ENCODE data around the gene AJAP1. TPM values are rescaled to one million over a fixed set of nuclear protein-coding genes. Genes with fewer than 3 reads are reported as not detected.

AJAP1 gene
- total RNA-seq, 1 donor from 2014 or later: 6.9 TPM

GRCh38 chr1:4700801-4701200 lies 46.4 kb downstream of the AJAP1 start:
- no peaks in the 10 kb centered on the region for H3K4me1 ChIP-seq
- no peaks in the 10 kb centered on the region for H3K36me3 ChIP-seq
- H3K4me3 ChIP-seq: no peak overlapping the region
- H3K27me3 ChIP-seq: no peaks in the 10 kb centered on the region
- H3K9me3 ChIP-seq: no peaks in the 10 kb centered on the region
- no peak overlapping the region for H3K27ac ChIP-seq
- no peak for TF ChIP-seq CTCF (IDR thresholded peaks at IDR 0.05)
- DNase-seq (ENCODE audit: low spot score in 2 of 2): no peak
- intact Hi-C loops (cut with DNase I): no loop called here

- DNase-seq (ENCODE audit: low spot score in 2 of 2): no peak
- Histone ChIP-seq H3K4me3 (no peak overlapping the region), H3K27me3 (no peaks in the 10 kb centered on the region), H3K4me1 (no peaks in the 10 kb centered on the region), H3K36me3 (no peaks in the 10 kb centered on the region), H3K27ac (no peak overlapping the region), H3K9me3 (no peaks in the 10 kb centered on the region)
- TF ChIP-seq CTCF (IDR thresholded peaks at IDR 0.05): no peak
- intact Hi-C loops (cut with DNase I): no loop called here
These were observed 46.9 kb downstream of the AJAP1 start for GRCh38 chr1:4701276-4701675.

GRCh38 chr1:4702464-4702863 lies 48.1 kb downstream of the AJAP1 start:
- DNase-seq (ENCODE audit: low spot score in 2 of 2): no peak
- no peak for TF ChIP-seq CTCF (IDR thresholded peaks at IDR 0.05)
- H3K4me1 ChIP-seq: no peaks in the 10 kb centered on the region
- no peaks in the 10 kb centered on the region for H3K36me3 ChIP-seq
- H3K9me3 ChIP-seq: no peaks in the 10 kb centered on the region
- no peak overlapping the region for H3K27ac ChIP-seq
- intact Hi-C loops (cut with DNase I): no loop called here
- H3K4me3 ChIP-seq: no peak overlapping the region
- no peaks in the 10 kb centered on the region for H3K27me3 ChIP-seq

- no peaks in the 10 kb centered on the region for H3K27me3 ChIP-seq
- no peak for TF ChIP-seq CTCF (IDR thresholded peaks at IDR 0.05)
- no peaks in the 10 kb centered on the region for H3K36me3 ChIP-seq
- H3K27ac ChIP-seq: no peak overlapping the region
- no peak overlapping the region for H3K4me3 ChIP-seq
- H3K4me1 ChIP-seq: no peaks in the 10 kb centered on the region
- intact Hi-C loops (cut with DNase I): no loop called here
- H3K9me3 ChIP-seq: no peaks in the 10 kb centered on the region
- DNase-seq (ENCODE audit: low spot score in 2 of 2): no peak
These were observed 48.5 kb downstream of the AJAP1 start for GRCh38 chr1:4702932-4703331.

- no peaks in the 10 kb centered on the region for H3K27me3 ChIP-seq
These were observed 49.2 kb downstream of the AJAP1 start for GRCh38 chr1:4703646-4704045.

More at GRCh38 chr1:4703646-4704045, 49.2 kb downstream of the AJAP1 start:
- Histone ChIP-seq H3K9me3 (no peaks in the 10 kb centered on the region), H3K27ac (no peak overlapping the region), H3K4me3 (no peak overlapping the region), H3K36me3 (no peaks in the 10 kb centered on the region), H3K4me1 (no peaks in the 10 kb centered on the region)
- no peak for DNase-seq (ENCODE audit: low spot score in 2 of 2)
- intact Hi-C loops (cut with DNase I): no loop called here
- TF ChIP-seq CTCF (IDR thresholded peaks at IDR 0.05): no peak

Data from ascending aorta (tissue), 2 donors.